Thyroid gland (tissue), 4 donors: ENCODE data around the gene RYR2. TPM values are rescaled to one million over a fixed set of nuclear protein-coding genes. Genes with fewer than 3 reads are reported as not detected.

Experiments
- DNase-seq, 2 donors: peaks; one replicate each; pipeline ENCODE4 v3.0.0-alpha.2; 2019
- H3K27ac ChIP-seq, 3 donors: fragments of 200-600 bp; sonication (generic); 1 replicate in 2 of 3; 2 replicates in 1 of 3; pipeline ENCODE4 v1.5.1; 2016 to 2019; ENCODE audit warnings: mild to moderate bottlenecking in 1 of 3, moderate library complexity in 1 of 3
- H3K27me3 ChIP-seq: fragments of 200-600 bp; sonication (generic); one replicate; pipeline ENCODE4 v1.5.1; 2019
- H3K36me3 ChIP-seq, 2 donors: fragments of 200-600 bp; sonication (generic); one replicate each; pipeline ENCODE4 v1.5.1; 2016 to 2019
- H3K4me1 ChIP-seq, 2 donors: fragments of 200-600 bp; sonication (generic); one replicate each; pipeline ENCODE4 v1.5.1; 2017 to 2019
- H3K4me3 ChIP-seq, 3 donors: fragments of 200-600 bp; sonication (generic); replicated peaks in 1 of 3; 1 replicate in 2 of 3; 2 replicates in 1 of 3; pipeline ENCODE4 v1.5.1; 2016; ENCODE audit warnings: mild to moderate bottlenecking in 1 of 3
- H3K9me3 ChIP-seq: fragments of 200-600 bp; sonication (generic); one replicate; pipeline ENCODE4 v1.5.1; 2017
- POLR2A ChIP-seq, 2 donors: fragments of 450-650 bp; IDR thresholded peaks; one replicate each; pipeline ENCODE4 v1.6.1; 2017; ENCODE audit warnings: antibody characterized with exemption in 2 of 2, mild to moderate bottlenecking in 2 of 2, moderate library complexity in 1 of 2
- WGBS, 2 donors: methylation state at CpG; one replicate each; pipeline ENCODE4 v1.1.5; 2017; 5-methylcytosine and 5-hydroxymethylcytosine counted together
- intact Hi-C: fragments of 100-400 bp; cut with DNase I; formaldehyde crosslinking; loops from one replicate; pipeline ENCODE4 v1.15.1; 2023
- total RNA-seq, 4 donors: library from RNA; depleted of rRNA; stranded (reverse); fragments of >200 nt; gene quantifications; one replicate each; pipeline ENCODE4 v1.2.3, GENCODE V29; 2016
- TF ChIP-seq, protein P1 (sequence below), 6 experiments: fragments of 200-600 bp in 3 of 6; fragments of 450-650 bp in 3 of 6; sonication (generic) in 3 of 6; IDR thresholded peaks; one replicate each; pipeline ENCODE4 v1.5.1; 2016 to 2019; ENCODE audit warnings: antibody characterized with exemption in 6 of 6, mild to moderate bottlenecking in 2 of 6, inconsistent platforms in 1 of 6, moderate library complexity in 1 of 6

Gene RYR2
- total RNA-seq, 4 donors from 2014 or later, result 6.6 to 31.8 (median 28.2) TPM

- DNase-seq, result no peak
- 40 to 58% methylated on average over 4 of the region's 4 CpGs for WGBS, 2 donors
- TF ChIP-seq, protein P1, sequence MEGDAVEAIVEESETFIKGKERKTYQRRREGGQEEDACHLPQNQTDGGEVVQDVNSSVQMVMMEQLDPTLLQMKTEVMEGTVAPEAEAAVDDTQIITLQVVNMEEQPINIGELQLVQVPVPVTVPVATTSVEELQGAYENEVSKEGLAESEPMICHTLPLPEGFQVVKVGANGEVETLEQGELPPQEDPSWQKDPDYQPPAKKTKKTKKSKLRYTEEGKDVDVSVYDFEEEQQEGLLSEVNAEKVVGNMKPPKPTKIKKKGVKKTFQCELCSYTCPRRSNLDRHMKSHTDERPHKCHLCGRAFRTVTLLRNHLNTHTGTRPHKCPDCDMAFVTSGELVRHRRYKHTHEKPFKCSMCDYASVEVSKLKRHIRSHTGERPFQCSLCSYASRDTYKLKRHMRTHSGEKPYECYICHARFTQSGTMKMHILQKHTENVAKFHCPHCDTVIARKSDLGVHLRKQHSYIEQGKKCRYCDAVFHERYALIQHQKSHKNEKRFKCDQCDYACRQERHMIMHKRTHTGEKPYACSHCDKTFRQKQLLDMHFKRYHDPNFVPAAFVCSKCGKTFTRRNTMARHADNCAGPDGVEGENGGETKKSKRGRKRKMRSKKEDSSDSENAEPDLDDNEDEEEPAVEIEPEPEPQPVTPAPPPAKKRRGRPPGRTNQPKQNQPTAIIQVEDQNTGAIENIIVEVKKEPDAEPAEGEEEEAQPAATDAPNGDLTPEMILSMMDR (IDR thresholded peaks at IDR 0.05), result no peak
- no peak for TF ChIP-seq POLR2A (IDR thresholded peaks at IDR 0.05)
These were observed 124.7 kb downstream of the RYR2 start for GRCh38 chr1:237166593-237167101.

DNA sequence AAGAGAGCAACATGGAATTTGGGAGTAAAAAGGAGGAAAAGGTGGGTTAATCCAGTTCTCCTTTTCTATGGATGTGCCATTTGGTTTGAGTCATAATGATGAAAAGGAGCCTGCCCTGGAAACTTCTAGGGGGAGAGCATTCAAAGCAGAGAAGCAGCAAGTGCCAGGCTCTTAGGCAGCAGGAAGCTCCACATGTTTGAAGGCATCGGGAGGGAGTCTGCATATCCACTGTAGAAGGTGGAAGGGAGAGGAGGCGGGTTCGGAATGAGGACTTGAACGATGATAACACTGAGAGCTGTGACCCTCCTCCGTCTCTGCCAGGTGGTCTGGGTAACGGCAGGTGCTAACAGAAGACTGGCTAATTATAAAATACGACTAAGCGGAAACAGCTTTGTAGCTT lies 128.2 kb downstream of the RYR2 start:
- Histone ChIP-seq H3K4me3 (no peak overlapping the region), H3K27me3 (no peaks in the 10 kb centered on the region), H3K36me3 (no peaks in the 10 kb centered on the region), H3K27ac (no peak overlapping the region), H3K4me1 (peaks cover 18 to 35% of the 10 kb centered on the region in 2 donors), H3K9me3 (no peaks in the 10 kb centered on the region)
- TF ChIP-seq, protein P1 (IDR thresholded peaks at IDR 0.05), result no peak
- TF ChIP-seq POLR2A (IDR thresholded peaks at IDR 0.05), result no peak
- intact Hi-C loops, result no loop called here
- 82 to 88% methylated on average over 8 of the region's 8 CpGs for WGBS, 2 donors
- DNase-seq, result no peak

More at GRCh38 chr1:237166593-237167101, 124.7 kb downstream of the RYR2 start:
- Histone ChIP-seq H3K9me3 (no peaks in the 10 kb centered on the region), H3K27ac (peak overlapping the region in 2 of 3 donors; percentile 74 to 84), H3K36me3 (no peaks in the 10 kb centered on the region), H3K27me3 (no peaks in the 10 kb centered on the region), H3K4me3 (no peak overlapping the region), H3K4me1 (peaks cover 44 to 46% of the 10 kb centered on the region in 2 donors)
- intact Hi-C loops, result no loop called here

DNA sequence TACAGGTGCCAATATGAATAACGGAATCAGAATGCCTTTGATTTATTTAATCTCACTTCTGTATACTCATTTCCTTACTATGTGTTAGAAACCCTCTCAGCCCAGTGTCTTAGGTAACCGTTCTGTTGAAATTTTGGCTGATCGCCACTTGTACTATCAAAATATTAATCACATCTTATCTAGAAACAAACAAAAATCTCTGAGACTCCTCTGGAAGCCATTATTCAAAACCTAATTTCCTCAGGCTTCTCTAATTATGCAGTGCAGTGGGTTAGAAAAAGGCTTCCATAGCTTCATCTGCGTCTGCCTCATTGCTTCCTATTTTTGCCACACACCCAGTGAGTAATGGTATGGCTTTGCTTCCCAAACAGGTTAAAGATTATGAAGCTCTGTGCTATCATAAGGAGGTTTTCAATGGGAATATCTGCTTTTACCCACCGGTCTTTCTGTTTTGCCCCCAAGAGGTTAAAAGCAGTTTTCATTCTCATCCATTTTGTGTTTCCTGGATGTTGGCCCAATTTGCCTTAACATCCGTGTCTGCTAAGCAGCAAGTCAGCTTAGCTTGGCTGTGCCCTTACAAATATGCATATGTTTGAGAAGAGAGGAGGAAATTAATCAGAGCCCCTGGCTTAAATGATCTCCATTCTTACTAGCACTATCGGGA lies 129.6 kb downstream of the RYR2 start:
- H3K36me3 ChIP-seq, result no peaks in the 10 kb centered on the region
- TF ChIP-seq, protein P1 (IDR thresholded peaks at IDR 0.05), result no peak
- TF ChIP-seq POLR2A (IDR thresholded peaks at IDR 0.05), result no peak
- H3K4me1 ChIP-seq, result peaks cover 10 to 21% of the 10 kb centered on the region in 2 donors
- intact Hi-C loops, result no loop called here
- no peaks in the 10 kb centered on the region for H3K27me3 ChIP-seq
- DNase-seq, result no peak
- H3K4me3 ChIP-seq, result no peak overlapping the region
- 56 to 61% methylated on average over 7 of the region's 7 CpGs for WGBS, 2 donors
- no peaks in the 10 kb centered on the region for H3K9me3 ChIP-seq
- H3K27ac ChIP-seq, result no peak overlapping the region

DNA sequence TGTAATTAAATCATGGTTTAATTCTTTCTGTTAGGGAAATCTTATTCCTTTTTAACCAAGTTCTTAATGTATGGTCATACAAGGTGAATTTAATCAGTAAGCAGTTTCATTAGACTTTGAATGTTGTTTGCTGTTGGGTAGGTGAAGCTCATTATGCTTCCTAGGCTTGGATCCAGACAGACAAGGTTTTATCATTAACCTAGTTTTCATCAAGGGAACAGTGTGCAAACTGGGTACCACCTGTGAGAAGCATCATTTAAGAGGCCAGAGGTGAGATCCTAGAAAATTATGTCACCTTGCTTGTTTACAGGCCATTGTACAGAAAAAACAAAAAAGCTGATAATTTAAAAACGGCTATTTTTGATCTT lies 130.1 kb downstream of the RYR2 start:
- TF ChIP-seq, protein P1 (IDR thresholded peaks at IDR 0.05), result no peak
- no peak for TF ChIP-seq POLR2A (IDR thresholded peaks at IDR 0.05)
- no peaks in the 10 kb centered on the region for H3K36me3 ChIP-seq
- H3K9me3 ChIP-seq, result no peaks in the 10 kb centered on the region
- H3K4me3 ChIP-seq, result no peak overlapping the region
- H3K27me3 ChIP-seq, result no peaks in the 10 kb centered on the region
- 86 to 88% methylated on average over 1 of the region's 1 CpG for WGBS, 2 donors
- no peak overlapping the region for H3K27ac ChIP-seq
- intact Hi-C loops, result no loop called here
- H3K4me1 ChIP-seq, result peaks cover 7 to 16% of the 10 kb centered on the region in 2 donors
- no peak for DNase-seq

DNA sequence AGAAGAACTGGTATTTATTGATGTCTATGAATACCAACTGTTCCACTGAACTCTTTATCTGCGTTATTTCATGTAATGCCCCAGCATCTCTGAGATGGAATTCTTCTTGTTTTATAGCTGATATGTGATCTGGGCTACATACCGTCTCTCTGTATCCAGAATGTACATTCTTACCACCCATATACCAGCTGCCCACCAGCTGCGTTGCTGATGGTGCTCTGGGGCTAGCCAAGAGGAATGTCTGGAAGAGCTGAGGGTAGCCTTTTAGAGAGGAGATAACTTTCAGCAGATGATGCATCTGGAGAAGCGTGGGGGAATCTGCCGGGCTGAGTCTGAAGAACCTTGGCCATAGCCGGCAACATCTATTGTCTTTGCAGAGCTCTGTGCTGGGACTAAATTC lies 137.5 kb downstream of the RYR2 start:
- intact Hi-C loops, result no loop called here
- H3K36me3 ChIP-seq, result no peaks in the 10 kb centered on the region
- H3K27ac ChIP-seq, result no peak overlapping the region
- H3K9me3 ChIP-seq, result no peaks in the 10 kb centered on the region
- 92 to 95% methylated on average over 6 of the region's 6 CpGs for WGBS, 2 donors
- H3K4me3 ChIP-seq, result no peak overlapping the region
- no peak for DNase-seq
- no peak for TF ChIP-seq POLR2A (IDR thresholded peaks at IDR 0.05)
- TF ChIP-seq, protein P1 (IDR thresholded peaks at IDR 0.05), result no peak
- H3K27me3 ChIP-seq, result no peaks in the 10 kb centered on the region
- H3K4me1 ChIP-seq, result peaks cover 3 to 6% of the 10 kb centered on the region in 2 donors
